ENCODE measurements around the gene ST6GALNAC1.

Gene ST6GALNAC1

DNA sequence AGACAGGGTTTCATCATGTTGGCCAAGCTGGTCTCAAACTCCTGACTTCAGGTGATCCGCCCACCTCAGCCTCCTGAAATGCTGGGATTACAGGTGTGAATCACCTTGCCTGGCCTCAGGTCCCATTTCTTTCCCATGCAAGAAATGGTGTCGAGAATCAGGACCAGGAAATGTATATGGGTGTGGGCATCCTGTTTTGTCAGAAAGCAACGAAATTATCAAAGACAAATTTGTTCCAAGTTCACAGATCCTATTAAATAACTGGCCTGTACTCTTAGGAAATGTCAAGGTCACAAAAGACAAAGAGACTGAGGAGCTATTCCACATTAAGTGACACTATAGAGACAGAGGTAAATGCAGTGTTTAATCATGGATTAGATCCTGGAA is 17.1 kb upstream of the ST6GALNAC1 start:
- Histone ChIP-seq H3K27me3 (ENCODE audit: insufficient read depth, low read length) (no peaks in the 10 kb centered on the region), H3K4me3 (ENCODE audit: low read depth, low read length) (no peak overlapping the region), H3K27ac (ENCODE audit: low read depth, low read length) (no peak overlapping the region), H3K36me3 (ENCODE audit: insufficient read depth, low read length) (no peaks in the 10 kb centered on the region), H2AFZ (ENCODE audit: low read length, unreplicated experiment) (no peak overlapping the region), H3K4me1 (ENCODE audit: control insufficient read depth, insufficient read depth, low read length, unreplicated experiment) (no peaks in the 10 kb centered on the region), H3K79me2 (ENCODE audit: control insufficient read depth, insufficient read depth, low read length, unreplicated experiment) (no peaks in the 10 kb centered on the region)

GRCh38 chr17:76659928-76660655 is 16.5 kb upstream of the ST6GALNAC1 start:
- H3K4me1 ChIP-seq (ENCODE audit: control insufficient read depth, insufficient read depth, low read length, unreplicated experiment) = no peaks in the 10 kb centered on the region
- H3K27me3 ChIP-seq (ENCODE audit: insufficient read depth, low read length) = no peaks in the 10 kb centered on the region
- H3K4me3 ChIP-seq (ENCODE audit: low read depth, low read length) = no peak overlapping the region
- H3K79me2 ChIP-seq (ENCODE audit: control insufficient read depth, insufficient read depth, low read length, unreplicated experiment) = no peaks in the 10 kb centered on the region
- no peaks in the 10 kb centered on the region for H3K36me3 ChIP-seq (ENCODE audit: insufficient read depth, low read length)
- no peak overlapping the region for H2AFZ ChIP-seq (ENCODE audit: low read length, unreplicated experiment)
- no peak overlapping the region for H3K27ac ChIP-seq (ENCODE audit: low read depth, low read length)

DNA sequence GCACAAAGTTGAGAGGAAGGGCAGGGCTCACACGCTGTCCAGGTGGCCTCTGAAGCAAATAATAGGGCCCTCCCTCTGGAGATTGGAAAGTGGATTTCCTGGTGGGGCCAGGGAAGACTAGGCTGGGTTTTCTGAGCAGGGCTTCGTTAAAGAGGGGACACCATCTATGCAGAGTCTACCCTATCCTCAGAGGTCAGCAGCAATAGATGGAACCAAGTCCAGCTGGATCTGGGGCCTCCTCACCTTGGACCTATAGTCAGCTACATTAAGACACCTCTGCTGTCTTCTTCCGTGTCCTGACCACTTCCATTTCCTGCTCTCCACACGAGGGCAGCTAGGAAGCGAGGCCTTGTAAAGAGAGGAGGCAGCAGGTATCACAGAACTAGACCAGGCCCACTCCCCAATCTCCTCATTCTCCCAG is 14.7 kb upstream of the ST6GALNAC1 start:
- H3K4me1 ChIP-seq (ENCODE audit: control insufficient read depth, insufficient read depth, low read length, unreplicated experiment) = no peaks in the 10 kb centered on the region
- H2AFZ ChIP-seq (ENCODE audit: low read length, unreplicated experiment) = no peak overlapping the region
- H3K27me3 ChIP-seq (ENCODE audit: insufficient read depth, low read length) = no peaks in the 10 kb centered on the region
- no peaks in the 10 kb centered on the region for H3K36me3 ChIP-seq (ENCODE audit: insufficient read depth, low read length)
- no peak overlapping the region for H3K4me3 ChIP-seq (ENCODE audit: low read depth, low read length)
- no peaks in the 10 kb centered on the region for H3K79me2 ChIP-seq (ENCODE audit: control insufficient read depth, insufficient read depth, low read length, unreplicated experiment)
- H3K27ac ChIP-seq (ENCODE audit: low read depth, low read length) = no peak overlapping the region

DNA sequence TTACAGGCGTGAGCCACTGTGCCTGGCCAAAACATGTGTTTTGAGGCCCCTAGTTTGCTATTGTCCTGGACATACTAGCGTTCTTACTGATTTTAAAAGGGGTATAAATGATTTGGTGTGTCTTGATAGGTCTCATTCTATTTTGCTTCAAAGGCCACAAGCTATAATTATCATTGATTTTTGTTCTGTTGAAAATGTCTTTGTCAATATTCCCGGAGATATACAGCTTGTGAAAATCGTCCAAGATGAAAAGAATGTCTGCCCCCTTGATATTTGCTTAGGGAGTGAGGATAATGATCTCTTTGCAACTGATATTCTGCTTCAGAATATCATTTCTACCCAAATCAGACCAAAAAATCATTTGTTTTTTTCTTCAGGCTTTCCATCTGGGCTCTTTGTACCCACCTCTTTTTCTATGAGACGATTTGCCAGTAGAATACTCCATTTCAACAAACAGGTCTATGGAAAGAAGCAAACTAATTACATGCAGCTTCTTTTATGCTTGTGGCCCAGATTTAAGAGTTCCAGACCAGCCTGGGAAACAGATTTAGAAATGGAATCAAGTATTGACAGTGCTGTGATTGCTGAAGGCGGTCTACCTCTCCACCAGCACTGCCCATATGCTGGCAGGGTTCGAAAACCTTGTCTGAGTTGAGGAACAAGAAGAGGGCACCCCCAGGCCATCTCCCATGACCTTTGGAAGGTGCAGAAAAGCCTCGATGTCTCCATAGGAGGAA is 14.1 kb upstream of the ST6GALNAC1 start:
- H3K4me3 ChIP-seq (ENCODE audit: low read depth, low read length) = no peak overlapping the region
- no peaks in the 10 kb centered on the region for H3K4me1 ChIP-seq (ENCODE audit: control insufficient read depth, insufficient read depth, low read length, unreplicated experiment)
- no peak overlapping the region for H2AFZ ChIP-seq (ENCODE audit: low read length, unreplicated experiment)
- H3K27ac ChIP-seq (ENCODE audit: low read depth, low read length) = no peak overlapping the region
- no peaks in the 10 kb centered on the region for H3K36me3 ChIP-seq (ENCODE audit: insufficient read depth, low read length)
- no peaks in the 10 kb centered on the region for H3K27me3 ChIP-seq (ENCODE audit: insufficient read depth, low read length)
- H3K79me2 ChIP-seq (ENCODE audit: control insufficient read depth, insufficient read depth, low read length, unreplicated experiment) = no peaks in the 10 kb centered on the region

DNA sequence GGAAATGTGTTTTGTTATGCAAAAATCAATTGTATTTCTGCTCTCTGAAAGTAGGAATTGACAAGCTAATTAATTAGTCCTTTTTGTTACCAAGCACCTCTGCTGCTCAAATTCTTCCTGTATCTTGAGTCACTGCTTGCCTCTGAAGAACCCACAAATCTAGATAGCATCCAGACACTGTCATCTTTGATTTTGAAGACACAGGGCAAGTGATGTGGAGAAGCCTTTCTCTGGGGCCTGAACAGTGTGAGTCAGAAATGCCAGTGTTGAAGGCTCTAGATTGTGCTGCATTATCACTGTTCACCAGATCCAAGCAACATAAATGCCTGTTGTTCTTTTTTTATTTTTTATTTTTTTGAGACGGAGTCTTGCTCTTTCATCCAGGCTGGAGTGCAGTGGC is 10.9 kb upstream of the ST6GALNAC1 start:
- Histone ChIP-seq H3K36me3 (ENCODE audit: insufficient read depth, low read length) (no peaks in the 10 kb centered on the region), H3K27me3 (ENCODE audit: insufficient read depth, low read length) (peaks cover 6% of the 10 kb centered on the region), H3K4me1 (ENCODE audit: control insufficient read depth, insufficient read depth, low read length, unreplicated experiment) (no peaks in the 10 kb centered on the region), H3K27ac (ENCODE audit: low read depth, low read length) (no peak overlapping the region), H3K4me3 (ENCODE audit: low read depth, low read length) (no peak overlapping the region), H3K79me2 (ENCODE audit: control insufficient read depth, insufficient read depth, low read length, unreplicated experiment) (no peaks in the 10 kb centered on the region), H2AFZ (ENCODE audit: low read length, unreplicated experiment) (no peak overlapping the region)

DNA sequence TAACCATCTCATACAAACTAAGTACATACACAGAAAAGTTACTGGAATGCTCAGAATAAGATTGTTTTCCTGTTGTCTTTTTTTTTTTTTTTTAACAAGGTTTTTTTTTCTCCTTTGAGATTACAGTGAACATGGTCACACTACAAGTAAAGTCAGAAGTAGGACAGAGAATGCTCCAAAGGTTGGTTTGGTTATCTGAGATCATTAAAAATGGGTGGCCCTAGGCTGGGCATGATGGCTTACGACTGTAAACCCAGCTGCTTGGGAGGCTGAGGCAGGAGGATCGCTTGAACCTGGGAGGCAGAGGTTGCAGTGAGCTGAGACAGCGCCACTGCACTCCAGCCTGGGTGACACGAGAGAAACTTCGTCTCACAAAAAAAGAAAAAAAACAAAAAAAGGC is 6.9 kb upstream of the ST6GALNAC1 start:
- Histone ChIP-seq H3K4me3 (ENCODE audit: low read depth, low read length) (no peak overlapping the region), H3K4me1 (ENCODE audit: control insufficient read depth, insufficient read depth, low read length, unreplicated experiment) (no peaks in the 10 kb centered on the region), H2AFZ (ENCODE audit: low read length, unreplicated experiment) (no peak overlapping the region), H3K79me2 (ENCODE audit: control insufficient read depth, insufficient read depth, low read length, unreplicated experiment) (no peaks in the 10 kb centered on the region), H3K27me3 (ENCODE audit: insufficient read depth, low read length) (peaks cover 15% of the 10 kb centered on the region), H3K27ac (ENCODE audit: low read depth, low read length) (no peak overlapping the region), H3K36me3 (ENCODE audit: insufficient read depth, low read length) (no peaks in the 10 kb centered on the region)

- Histone ChIP-seq H3K4me1 (ENCODE audit: control insufficient read depth, insufficient read depth, low read length, unreplicated experiment) (no peaks in the 10 kb centered on the region), H3K27me3 (ENCODE audit: insufficient read depth, low read length) (peaks cover 19% of the 10 kb centered on the region), H3K4me3 (ENCODE audit: low read depth, low read length) (no peak overlapping the region), H3K79me2 (ENCODE audit: control insufficient read depth, insufficient read depth, low read length, unreplicated experiment) (no peaks in the 10 kb centered on the region), H2AFZ (ENCODE audit: low read length, unreplicated experiment) (no peak overlapping the region), H3K27ac (ENCODE audit: low read depth, low read length) (no peak overlapping the region), H3K36me3 (ENCODE audit: insufficient read depth, low read length) (no peaks in the 10 kb centered on the region)
Measured at GRCh38 chr17:76646712-76647111, 3.2 kb upstream of the ST6GALNAC1 start.

GRCh38 chr17:76645481-76645880 is 1.9 kb upstream of the ST6GALNAC1 start:
- H3K4me3 ChIP-seq (ENCODE audit: low read depth, low read length) = no peak overlapping the region
- H3K4me1 ChIP-seq (ENCODE audit: control insufficient read depth, insufficient read depth, low read length, unreplicated experiment) = no peaks in the 10 kb centered on the region
- H3K79me2 ChIP-seq (ENCODE audit: control insufficient read depth, insufficient read depth, low read length, unreplicated experiment) = no peaks in the 10 kb centered on the region
- H3K27ac ChIP-seq (ENCODE audit: low read depth, low read length) = no peak overlapping the region
- H3K36me3 ChIP-seq (ENCODE audit: insufficient read depth, low read length) = no peaks in the 10 kb centered on the region
- H2AFZ ChIP-seq (ENCODE audit: low read length, unreplicated experiment) = no peak overlapping the region
- peaks cover 17% of the 10 kb centered on the region; the same call in 1 of the 2 replicates for H3K27me3 ChIP-seq (ENCODE audit: insufficient read depth, low read length)

GRCh38 chr17:76644995-76645394 is 1.4 kb upstream of the ST6GALNAC1 start:
- H3K79me2 ChIP-seq (ENCODE audit: control insufficient read depth, insufficient read depth, low read length, unreplicated experiment) = no peaks in the 10 kb centered on the region
- no peaks in the 10 kb centered on the region for H3K4me1 ChIP-seq (ENCODE audit: control insufficient read depth, insufficient read depth, low read length, unreplicated experiment)
- H3K4me3 ChIP-seq (ENCODE audit: low read depth, low read length) = no peak overlapping the region
- no peaks in the 10 kb centered on the region for H3K36me3 ChIP-seq (ENCODE audit: insufficient read depth, low read length)
- H2AFZ ChIP-seq (ENCODE audit: low read length, unreplicated experiment) = no peak overlapping the region
- no peak overlapping the region for H3K27ac ChIP-seq (ENCODE audit: low read depth, low read length)
- peaks cover 17% of the 10 kb centered on the region; the same call in 1 of the 2 replicates for H3K27me3 ChIP-seq (ENCODE audit: insufficient read depth, low read length)

GRCh38 chr17:76642994-76643393 is 563 bp downstream of the ST6GALNAC1 start:
- no peaks in the 10 kb centered on the region for H3K79me2 ChIP-seq (ENCODE audit: control insufficient read depth, insufficient read depth, low read length, unreplicated experiment)
- no peak overlapping the region for H3K4me3 ChIP-seq (ENCODE audit: low read depth, low read length)
- H3K36me3 ChIP-seq (ENCODE audit: insufficient read depth, low read length) = no peaks in the 10 kb centered on the region
- H3K27me3 ChIP-seq (ENCODE audit: insufficient read depth, low read length) = peaks cover 17% of the 10 kb centered on the region; the same call in 1 of the 2 replicates
- H3K27ac ChIP-seq (ENCODE audit: low read depth, low read length) = no peak overlapping the region
- no peaks in the 10 kb centered on the region for H3K4me1 ChIP-seq (ENCODE audit: control insufficient read depth, insufficient read depth, low read length, unreplicated experiment)
- H2AFZ ChIP-seq (ENCODE audit: low read length, unreplicated experiment) = no peak overlapping the region

DNA sequence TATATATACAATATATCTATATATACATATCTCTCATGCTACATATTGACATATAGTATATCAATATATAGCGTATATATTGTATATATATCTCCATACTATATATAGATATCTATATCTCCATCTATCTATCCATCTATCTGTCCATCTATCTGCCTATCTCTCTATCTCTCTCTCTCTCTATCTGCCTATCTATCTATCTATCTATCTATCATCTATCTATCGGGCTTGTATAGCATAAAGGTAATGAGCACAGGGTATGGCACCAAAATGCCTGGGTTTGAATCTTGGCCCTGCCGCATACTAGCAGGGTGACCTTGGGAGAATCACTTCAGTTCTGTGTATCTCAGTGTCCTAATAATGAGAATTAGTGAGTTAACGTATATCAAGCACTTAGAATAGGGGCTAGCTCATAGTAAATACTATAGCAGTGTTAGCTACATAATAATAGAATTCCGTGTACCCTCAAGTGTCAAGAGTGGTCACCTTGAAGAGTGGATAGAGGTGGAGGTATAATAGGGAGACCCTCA is 1.5 kb downstream of the ST6GALNAC1 start:
- H3K79me2 ChIP-seq (ENCODE audit: control insufficient read depth, insufficient read depth, low read length, unreplicated experiment) = no peaks in the 10 kb centered on the region
- H3K27me3 ChIP-seq (ENCODE audit: insufficient read depth, low read length) = peaks cover 17% of the 10 kb centered on the region; the same call in 1 of the 2 replicates
- no peak overlapping the region for H3K4me3 ChIP-seq (ENCODE audit: low read depth, low read length)
- H3K36me3 ChIP-seq (ENCODE audit: insufficient read depth, low read length) = no peaks in the 10 kb centered on the region
- no peak overlapping the region for H2AFZ ChIP-seq (ENCODE audit: low read length, unreplicated experiment)
- H3K27ac ChIP-seq (ENCODE audit: low read depth, low read length) = no peak overlapping the region
- H3K4me1 ChIP-seq (ENCODE audit: control insufficient read depth, insufficient read depth, low read length, unreplicated experiment) = no peaks in the 10 kb centered on the region
